ENCODE measurements around the gene FOXN1.
"Not testable (repeated sequence)": the region's sequence is repeated elsewhere in the genome, so short reads cannot be mapped to it uniquely, and the experiment has no call there.

The FOXN1 gene

GRCh38 chr17:28505986-28506665 lies at the start of gene FOXN1:
TSS of gene FOXN1 (plus strand) at chr17:28506348. CDS start at chr17:28523970, 17,622 bp downstream.
- no peak for DNase-seq (ENCODE audit: low read depth in 3 of 3)

- no peak for DNase-seq (ENCODE audit: low read depth in 3 of 3)
These were observed 48.3 kb upstream of the FOXN1 start for GRCh38 chr17:28457890-28458289.

- DNase-seq (ENCODE audit: low read depth in 3 of 3): not testable (repeated sequence)
These were observed 47.3 kb upstream of the FOXN1 start for GRCh38 chr17:28458881-28459280.

GRCh38 chr17:28460901-28461300 lies 45.2 kb upstream of the FOXN1 start:
- DNase-seq (ENCODE audit: low read depth in 3 of 3): no peak

- no peak for DNase-seq (ENCODE audit: low read depth in 3 of 3)
These were observed 40.1 kb upstream of the FOXN1 start for GRCh38 chr17:28466001-28466400.

GRCh38 chr17:28466521-28467048 lies 39.6 kb upstream of the FOXN1 start:
- DNase-seq (ENCODE audit: low read depth in 3 of 3): no peak

GRCh38 chr17:28467456-28468025 lies 38.6 kb upstream of the FOXN1 start:
- DNase-seq (ENCODE audit: low read depth in 3 of 3): no peak

GRCh38 chr17:28468033-28468735 lies 38.0 kb upstream of the FOXN1 start:
- not testable (repeated sequence) for DNase-seq (ENCODE audit: low read depth in 3 of 3)

GRCh38 chr17:28468781-28469180 lies 37.4 kb upstream of the FOXN1 start:
- no peak for DNase-seq (ENCODE audit: low read depth in 3 of 3)

- DNase-seq (ENCODE audit: low read depth in 3 of 3): no peak
These were observed 36.8 kb upstream of the FOXN1 start for GRCh38 chr17:28469376-28469775.

- no peak for DNase-seq (ENCODE audit: low read depth in 3 of 3)
These were observed 35.8 kb upstream of the FOXN1 start for GRCh38 chr17:28470266-28470913.

- DNase-seq (ENCODE audit: low read depth in 3 of 3): no peak
These were observed 35.2 kb upstream of the FOXN1 start for GRCh38 chr17:28470914-28471366.

- no peak for DNase-seq (ENCODE audit: low read depth in 3 of 3)
These were observed 34.4 kb upstream of the FOXN1 start for GRCh38 chr17:28471531-28472342.

GRCh38 chr17:28472871-28473497 lies 33.2 kb upstream of the FOXN1 start:
- no peak for DNase-seq (ENCODE audit: low read depth in 3 of 3)

GRCh38 chr17:28473542-28473941 lies 32.6 kb upstream of the FOXN1 start, which contains the start of gene SLC13A2:
TSS of gene SLC13A2 (plus strand) at chr17:28473644. CDS start at chr17:28473713, 69 bp downstream.
- no peak for DNase-seq (ENCODE audit: low read depth in 3 of 3)

- no peak for DNase-seq (ENCODE audit: low read depth in 3 of 3)
These were observed 32.0 kb upstream of the FOXN1 start for GRCh38 chr17:28474111-28474531.

- no peak for DNase-seq (ENCODE audit: low read depth in 3 of 3)
These were observed 30.8 kb upstream of the FOXN1 start for GRCh38 chr17:28475151-28475900.

- DNase-seq (ENCODE audit: low read depth in 3 of 3): no peak
These were observed 29.9 kb upstream of the FOXN1 start for GRCh38 chr17:28476076-28476865.

- DNase-seq (ENCODE audit: low read depth in 3 of 3): no peak
These were observed 28.2 kb upstream of the FOXN1 start for GRCh38 chr17:28477928-28478327.
